H1 (cell line): ENCODE data around the gene CANX. TPM values are rescaled to one million over a fixed set of nuclear protein-coding genes. Genes with fewer than 3 reads are reported as not detected.

Experiments
- CTCF ChIA-PET: fragments of 300-600 bp; sonication (Branson Sonifier 250); formaldehyde crosslinking; loops from one replicate; lab custom pipeline; 2021; ENCODE audit not compliant: partially characterized antibody; lab: Charles Lee
- POLR2A ChIA-PET: fragments of 300-600 bp; sonication (Branson Sonifier 250); formaldehyde crosslinking; loops from one replicate; lab custom pipeline; 2021; ENCODE audit warnings: inconsistent platforms; ENCODE audit not compliant: partially characterized antibody; lab: Charles Lee
- DNase-seq, 2 experiments: peaks; one replicate each; pipeline versions ENCODE4 v3.0.0 to v3.0.0-alpha.2; 2010 to 2022; ENCODE audit warnings: low spot score in 2 of 2, low read depth in 1 of 2, mixed read lengths in 1 of 2
- FAIRE-seq: peaks from 2 replicates; lab custom pipeline; 2011; peaks lifted over from hg19 to GRCh38; lab: Jason Lieb, UNC
- H2AFZ ChIP-seq: 2 replicates; pipeline ENCODE4 v1.8.1; 2012; ENCODE audit warnings: low read length, inconsistent platforms
- H2AK5ac ChIP-seq: 2 replicates; pipeline ENCODE4 v1.6.1; 2013; ENCODE audit warnings: low read depth, low read length
- H2BK120ac ChIP-seq: replicated peaks from 2 replicates; pipeline ENCODE3; 2013; ENCODE audit warnings: low read depth, low read length, inconsistent platforms
- H2BK12ac ChIP-seq: 2 replicates; pipeline ENCODE4 v1.6.1; 2013; ENCODE audit warnings: low read depth, low read length
- H2BK15ac ChIP-seq: 2 replicates; pipeline ENCODE4 v1.6.1; 2013; ENCODE audit warnings: low read length
- H2BK20ac ChIP-seq: 2 replicates; pipeline ENCODE4 v1.6.1; 2013; ENCODE audit warnings: low read length
- H2BK5ac ChIP-seq: 2 replicates; pipeline ENCODE4 v1.6.1; 2013; ENCODE audit warnings: low read depth, low read length
- H3K14ac ChIP-seq: 2 replicates; pipeline ENCODE4 v1.6.1; 2013; ENCODE audit warnings: inconsistent platforms; ENCODE audit not compliant: insufficient read length
- H3K18ac ChIP-seq: 2 replicates; pipeline ENCODE4 v1.6.1; 2013; ENCODE audit warnings: low read length; ENCODE audit errors: extremely low read depth
- H3K23ac ChIP-seq: 2 replicates; pipeline ENCODE4 v1.6.1; 2013; ENCODE audit warnings: inconsistent platforms; ENCODE audit not compliant: insufficient read length
- H3K23me2 ChIP-seq: 2 replicates; pipeline ENCODE4 v1.6.1; 2013; ENCODE audit warnings: low read depth, low read length
- H3K27ac ChIP-seq: 2 replicates; pipeline ENCODE4 v1.6.1; 2011; ENCODE audit warnings: low read depth, low read length, inconsistent platforms
- H3K27me3 ChIP-seq, 4 experiments: replicated peaks in 1 of 4; 1 replicate in 1 of 4; 2 replicates in 3 of 4; pipeline versions ENCODE4 v1.6.1 to v1.8.1; 2011 to 2013; ENCODE audit warnings: low read length in 3 of 4, mild to moderate bottlenecking in 3 of 4, inconsistent platforms in 2 of 4, mixed read lengths in 2 of 4, moderate library complexity in 1 of 4; ENCODE audit not compliant: control insufficient read depth in 3 of 4, insufficient read depth in 3 of 4; ENCODE audit errors: extremely low read depth in 1 of 4
- H3K36me3 ChIP-seq, 4 experiments: 2 replicates each; pipeline versions ENCODE4 v1.6.1 to v1.8.1; 2011 to 2013; ENCODE audit warnings: mild to moderate bottlenecking in 4 of 4, low read length in 3 of 4, moderate library complexity in 2 of 4, control low read depth in 1 of 4, inconsistent platforms in 1 of 4; ENCODE audit not compliant: insufficient read depth in 4 of 4, control insufficient read depth in 2 of 4
- H3K4ac ChIP-seq: replicated peaks from 2 replicates; pipeline ENCODE3; 2013; ENCODE audit warnings: low read length, low read depth, mixed read lengths, inconsistent platforms; ENCODE audit not compliant: insufficient read length
- H3K4me1 ChIP-seq, 4 experiments: replicated peaks in 1 of 4; 1 replicate in 1 of 4; 2 replicates in 3 of 4; pipeline versions ENCODE4 v1.6.1 to v1.8.1; 2011 to 2013; ENCODE audit warnings: low read length in 3 of 4, inconsistent platforms in 2 of 4, mixed read lengths in 1 of 4; ENCODE audit not compliant: insufficient read depth in 4 of 4, control insufficient read depth in 3 of 4
- H3K4me2 ChIP-seq, 2 experiments: 2 replicates each; pipeline versions ENCODE4 v1.6.1 to v1.8.1; 2011 to 2013; ENCODE audit warnings: low read depth in 2 of 2, low read length in 2 of 2, control low read depth in 1 of 2, inconsistent platforms in 1 of 2, mild to moderate bottlenecking in 1 of 2; ENCODE audit not compliant: insufficient read depth in 1 of 2
- H3K4me3 ChIP-seq, 4 experiments: fragments of 200-600, 300-600 bp in 1 of 4; sonication (generic), shearing (Covaris generic), sonication (Bioruptor Twin) in 1 of 4; 2 replicates each; pipeline versions ENCODE4 v1.5.1 to v1.8.1; 2011 to 2016; ENCODE audit warnings: low read length in 4 of 4, low read depth in 3 of 4, control low read depth in 2 of 4, inconsistent platforms in 2 of 4, mild to moderate bottlenecking in 2 of 4, mixed read lengths in 1 of 4, moderate library complexity in 1 of 4; ENCODE audit not compliant: insufficient read depth in 2 of 4; ENCODE audit errors: extremely low read depth in 1 of 4
- H3K56ac ChIP-seq: replicated peaks from 2 replicates; pipeline ENCODE3; 2013; ENCODE audit warnings: low read depth, mild to moderate bottlenecking, mixed read lengths, low read length, inconsistent platforms; ENCODE audit not compliant: insufficient read length
- H3K79me1 ChIP-seq: 2 replicates; pipeline ENCODE4 v1.6.1; 2013; ENCODE audit warnings: low read depth, low read length, control low read depth
- H3K79me2 ChIP-seq, 2 experiments: 2 replicates each; pipeline versions ENCODE4 v1.6.1 to v1.8.1; 2012 to 2013; ENCODE audit warnings: low read length in 2 of 2, mild to moderate bottlenecking in 2 of 2, inconsistent platforms in 1 of 2; ENCODE audit not compliant: insufficient read depth in 2 of 2, control insufficient read depth in 1 of 2
- H3K9ac ChIP-seq, 4 experiments: replicated peaks in 1 of 4; 1 replicate in 1 of 4; 2 replicates in 3 of 4; pipeline versions ENCODE4 v1.6.1 to v1.8.1; 2011 to 2013; ENCODE audit warnings: low read depth in 3 of 4, low read length in 3 of 4, control low read depth in 2 of 4, mild to moderate bottlenecking in 2 of 4, moderate library complexity in 2 of 4, inconsistent platforms in 1 of 4; ENCODE audit errors: extremely low read depth in 1 of 4
- H3K9me3 ChIP-seq, 2 experiments: 2 replicates each; pipeline versions ENCODE4 v1.6.1 to v1.8.1; 2012 to 2013; ENCODE audit warnings: mild to moderate bottlenecking in 2 of 2, moderate library complexity in 2 of 2, control low read depth in 1 of 2, inconsistent platforms in 1 of 2, low read depth in 1 of 2, low read length in 1 of 2, mixed read lengths in 1 of 2; ENCODE audit not compliant: insufficient read depth in 2 of 2
- H4K20me1 ChIP-seq, 2 experiments: replicated peaks in 1 of 2; 2 replicates each; pipeline versions ENCODE3 to v1.8.1; 2011 to 2013; ENCODE audit warnings: inconsistent platforms in 2 of 2, low read length in 2 of 2, mild to moderate bottlenecking in 1 of 2; ENCODE audit not compliant: insufficient read depth in 2 of 2, control insufficient read depth in 1 of 2
- H4K5ac ChIP-seq: 2 replicates; pipeline ENCODE4 v1.6.1; 2013; ENCODE audit warnings: low read length, low read depth, mixed read lengths, inconsistent platforms; ENCODE audit not compliant: insufficient read length
- H4K8ac ChIP-seq: 2 replicates; pipeline ENCODE4 v1.8.0; 2013; ENCODE audit warnings: mild to moderate bottlenecking, moderate library complexity, low read length, inconsistent platforms; ENCODE audit not compliant: insufficient read depth; ENCODE audit errors: extremely low read depth
- H4K91ac ChIP-seq: replicated peaks from 2 replicates; pipeline ENCODE3; 2013; ENCODE audit warnings: low read length, mixed read lengths, inconsistent platforms; ENCODE audit not compliant: insufficient read length
- ATF2 ChIP-seq: IDR thresholded peaks from 2 replicates; pipeline ENCODE4 v1.6.1; 2012; ENCODE audit warnings: low read length, inconsistent platforms
- CEBPB ChIP-seq: IDR thresholded peaks from 2 replicates; pipeline ENCODE4 v1.6.1; 2012; ENCODE audit warnings: low read depth, low read length
- CHD1 ChIP-seq: IDR thresholded peaks from 2 replicates; pipeline ENCODE4 v1.6.1; 2012; ENCODE audit warnings: low read depth, low read length, improper control_type of control experiment
- E2F6 ChIP-seq: IDR thresholded peaks from 2 replicates; pipeline ENCODE4 v1.6.1; 2012; ENCODE audit warnings: inconsistent platforms
- HDAC2 ChIP-seq, 2 experiments: fragments of 300-600 bp in 1 of 2; sonication (generic) in 1 of 2; IDR thresholded peaks; 2 replicates each; pipeline ENCODE4 v1.6.1; 2011 to 2012; ENCODE audit warnings: low read depth in 2 of 2, low read length in 2 of 2, mild to moderate bottlenecking in 2 of 2, moderate library complexity in 2 of 2, borderline replicate concordance in 1 of 2, inconsistent platforms in 1 of 2
- NANOG ChIP-seq: IDR thresholded peaks from 2 replicates; pipeline ENCODE4 v1.6.1; 2011; ENCODE audit warnings: low read length, low read depth, mild to moderate bottlenecking, inconsistent platforms; ENCODE audit not compliant: insufficient read depth, poor library complexity, severe bottlenecking
- RFX5 ChIP-seq: IDR thresholded peaks from 2 replicates; pipeline ENCODE4 v1.6.1; 2011; ENCODE audit warnings: low read depth, low read length, improper control_type of control experiment, borderline replicate concordance
- SIRT6 ChIP-seq: IDR thresholded peaks from one replicate; pipeline ENCODE4 v1.7.1; 2012; ENCODE audit warnings: low read length, inconsistent platforms
- YY1 ChIP-seq: IDR thresholded peaks from 2 replicates; pipeline ENCODE4 v1.6.1; 2011; ENCODE audit warnings: low read depth, mild to moderate bottlenecking, low read length
- ZNF274 ChIP-seq: IDR thresholded peaks from 2 replicates; pipeline ENCODE4 v1.7.0; 2012; ENCODE audit warnings: low read length, borderline replicate concordance; ENCODE audit errors: extremely low read depth
- WGBS, 2 experiments: shearing (Covaris generic) in 1 of 2; methylation state at CpG; one replicate each; pipeline versions ENCODE4 v1.1.6 to v1.1.7; 2013 to 2015; ENCODE audit warnings: low lambda C conversion rate in 2 of 2, mixed read lengths in 2 of 2, inconsistent platforms in 1 of 2, low coverage in 1 of 2, missing lambda C conversion rate in 1 of 2; ENCODE audit not compliant: insufficient replicate concordance in 2 of 2, insufficient coverage in 1 of 2, insufficient read length in 1 of 2; ENCODE audit errors: extremely low coverage in 1 of 2, missing lambda C conversion rate in 1 of 2; 5-methylcytosine and 5-hydroxymethylcytosine counted together
- polyA plus RNA-seq, 7 experiments: library from polyadenylated mRNA; depleted of rRNA in 3 of 7; stranded (reverse) in 5 of 7; unstranded in 2 of 7; fragments of >200 nt in 5 of 7; fragments of 200-250 nt in 2 of 7; gene quantifications; 1 replicate in 5 of 7; 2 replicates in 1 of 7; 4 replicates in 1 of 7; pipeline versions ENCODE4 v1.2.1 to v1.2.3, GENCODE V29; 2011 to 2013; ENCODE audit warnings: missing spikeins in 2 of 7, mixed read lengths in 2 of 7
- total RNA-seq: library from RNA; stranded (reverse); fragmentation: NEBNext Ultra II Directional; extraction: Animal tissue kit (Norgen Biotek cat#: 25700); gene quantifications from 2 replicates; pipeline ENCODE4 v1.2.1, GENCODE V29; 2021

The CANX gene
- total and polyA plus RNA-seq, 2 of the 8 experiments (the other 6 are each of a cell fraction or from before 2014, with no cell fraction given), result 136 to 691 TPM

- Histone ChIP-seq H4K91ac (no peak overlapping the region), H2BK15ac (no peak overlapping the region), H2AFZ (no peak overlapping the region), H3K18ac (no peak overlapping the region), H2BK120ac (no peak overlapping the region), H2BK12ac (no peak overlapping the region), H3K79me2 (peaks cover 0 to 2% of the 10 kb centered on the region in 2 experiments; a peak in 1 of 4 replicates), H3K23me2 (no peaks in the 10 kb centered on the region), H3K27ac (no peak overlapping the region), H3K9me3 (no peaks in the 10 kb centered on the region), H4K20me1 (peaks cover 0 to 2% of the 10 kb centered on the region in 2 experiments), H3K36me3 (peaks cover 52 to 87% (median 68%) of the 10 kb centered on the region in 4 experiments), H3K14ac (no peak overlapping the region), H3K4ac (no peak overlapping the region), H3K79me1 (no peaks in the 10 kb centered on the region; the same call in none of the 2 replicates), H2AK5ac (no peak overlapping the region), H3K56ac (no peak overlapping the region), H3K23ac (no peak overlapping the region), H3K4me1 (peaks cover 0 to 2% (median 1%) of the 10 kb centered on the region in 4 experiments; a peak in 2 of 7 replicates), H3K4me2 (no peak overlapping the region), H2BK20ac (no peak overlapping the region), H4K5ac (no peak overlapping the region), H3K4me3 (no peak overlapping the region), H3K9ac (no peak overlapping the region), H3K27me3 (no peaks in the 10 kb centered on the region), H2BK5ac (no peak overlapping the region), H4K8ac (no peak overlapping the region)
- FAIRE-seq, result no peak
- DNase-seq, result no peak
- ChIA-PET POLR2A (interaction anchor here (1.0 to 7.4 kb wide), 3 partner anchors 10 to 24 kb away, joined by 3 to 60 read pairs (median 28); no protein-coding TSS in a partner anchor), CTCF (interaction anchor here (1.0 kb wide), 1 partner anchor 23 kb away, joined by 3 read pairs; no protein-coding TSS in a partner anchor)
- no peak for TF ChIP-seq SIRT6
- no peak for TF ChIP-seq ZNF274
- TF ChIP-seq YY1, result no peak
- no peak for TF ChIP-seq HDAC2 (IDR thresholded peaks at IDR 0.05; ENCODE audit: borderline replicate concordance in 1 of 2, low read depth in 2 of 2, low read length in 2 of 2)
- TF ChIP-seq NANOG, result no peak
- TF ChIP-seq CHD1, result no peak
- no peak for TF ChIP-seq CEBPB
- no peak for TF ChIP-seq ATF2
- no peak for TF ChIP-seq E2F6
- TF ChIP-seq RFX5, result no peak
- WGBS, 2 experiments, result 92% methylated on average over 6 of the region's 6 CpGs; no CpG with 5 or more reads in 1 of the 2 experiments
Measured at GRCh38 chr5:179727106-179727505, 28.3 kb downstream of the CANX start.
